GM12878 (cell line): Measurements from ENCODE around the gene GSAP. TPM values are rescaled to one million over a fixed set of nuclear protein-coding genes. Genes with fewer than 3 reads are reported as not detected.

Source experiments
- ATAC-seq: fragments of 200-7000 bp; cut with Tn5 transposase; 3 replicates; pipeline ENCODE4 v1.9.1; 2020; ENCODE audit warnings: mild to moderate bottlenecking, moderate library complexity
- Bru-seq: library from RNA; stranded (reverse); fragments of 400-500 nt; gene quantifications from one replicate; lab custom pipeline; 2021; lab: Mats Ljungman, UMichigan
- BruChase-seq, 2 experiments: library from RNA; stranded (reverse); fragments of 400-500 nt; gene quantifications; one replicate each; lab custom pipeline; 2021; lab: Mats Ljungman, UMichigan
- BruUV-seq: library from RNA; stranded (reverse); fragments of 400-500 nt; replicated peaks from 2 replicates; lab custom pipeline; 2021; lab: Mats Ljungman, UMichigan
- CTCF ChIA-PET: fragments of 300-600 bp; sonication (Branson Sonifier 250); formaldehyde crosslinking; extraction: SDS; loops from one replicate; lab custom pipeline; 2021; ENCODE audit warnings: inconsistent platforms; lab: Yijun Ruan, JAX
- POLR2A ChIA-PET: fragments of 350-600 bp; formaldehyde crosslinking; extraction: SDS; loops from one replicate; lab custom pipeline; 2021; ENCODE audit warnings: inconsistent platforms; lab: Charles Lee
- RAD21 ChIA-PET: fragments of 300-600 bp; sonication (Branson Sonifier 250); formaldehyde crosslinking; loops from one replicate; lab custom pipeline; 2023; ENCODE audit warnings: antibody characterized with exemption; ENCODE audit not compliant: unreplicated experiment; lab: Charles Lee
- SMC1A ChIA-PET: fragments of 300-600 bp; sonication (Branson Sonifier 250); formaldehyde crosslinking; loops from one replicate; lab custom pipeline; 2023; ENCODE audit not compliant: unreplicated experiment, uncharacterized antibody; lab: Charles Lee
- DNase-seq: peaks from one replicate; pipeline ENCODE4 v3.0.0-alpha.2; 2011; ENCODE audit warnings: low read depth, low spot score
- FAIRE-seq: peaks from 3 replicates; lab custom pipeline; 2011; peaks lifted over from hg19 to GRCh38; lab: Jason Lieb, UNC
- H2AFZ ChIP-seq: 2 replicates; pipeline ENCODE4 v1.6.0; 2011; ENCODE audit warnings: low read depth, low read length, control low read depth; ENCODE audit not compliant: control insufficient read depth
- H3K27ac ChIP-seq: 2 replicates; pipeline ENCODE4 v1.5.1; 2011; ENCODE audit warnings: control low read depth; ENCODE audit not compliant: control insufficient read depth, insufficient read depth
- H3K27me3 ChIP-seq, 2 experiments: replicated peaks in 1 of 2; 2 replicates each; pipeline versions ENCODE4 v1.6.0 to v1.6.1; 2011; ENCODE audit warnings: low read length in 1 of 2; ENCODE audit not compliant: control insufficient read depth in 2 of 2, insufficient read depth in 2 of 2
- H3K36me3 ChIP-seq, 2 experiments: 2 replicates each; pipeline ENCODE4 v1.5.1; 2011; ENCODE audit warnings: low read length in 1 of 2; ENCODE audit not compliant: control insufficient read depth in 2 of 2, insufficient read depth in 2 of 2
- H3K4me1 ChIP-seq: 2 replicates; pipeline ENCODE4 v1.6.1; 2011; ENCODE audit warnings: mild to moderate bottlenecking, low read length, moderate library complexity, mixed read lengths; ENCODE audit not compliant: control insufficient read depth, insufficient read depth
- H3K4me2 ChIP-seq: 2 replicates; pipeline ENCODE4 v1.6.0; 2011; ENCODE audit warnings: control low read depth; ENCODE audit not compliant: control insufficient read depth, insufficient read depth
- H3K4me3 ChIP-seq: fragments of 200-600 bp; sonication (generic); 2 replicates; pipeline ENCODE4 v1.5.1; 2016
- H3K79me2 ChIP-seq: 2 replicates; pipeline ENCODE4 v1.6.0; 2011; ENCODE audit warnings: low read length; ENCODE audit not compliant: control insufficient read depth, insufficient read depth
- H3K9ac ChIP-seq: 2 replicates; pipeline ENCODE4 v1.8.0; 2011; ENCODE audit warnings: low read length, control low read depth, mixed read lengths; ENCODE audit not compliant: control insufficient read depth, insufficient read depth
- H3K9me3 ChIP-seq: replicated peaks from 3 replicates; pipeline ENCODE4 v1.5.1; 2011; ENCODE audit warnings: mild to moderate bottlenecking, low read length; ENCODE audit not compliant: control insufficient read depth, insufficient read depth
- H4K20me1 ChIP-seq: 2 replicates; pipeline ENCODE4 v1.6.0; 2011; ENCODE audit not compliant: control insufficient read depth, insufficient read depth
- ASH2L ChIP-seq: fragments of 300-600, 200-600 bp; sonication (generic); IDR thresholded peaks from 2 replicates; pipeline ENCODE4 v1.6.1; 2017; ENCODE audit warnings: low read depth, mild to moderate bottlenecking, borderline replicate concordance
- ETV6 ChIP-seq, 2 experiments: fragments of 450-650 bp in 1 of 2; IDR thresholded peaks in 1 of 2; conservative IDR thresholded peaks in 1 of 2; 2 replicates each; pipeline ENCODE4 v1.6.1; 2014; ENCODE audit warnings: antibody characterized with exemption in 1 of 2, borderline replicate concordance in 1 of 2, low read depth in 1 of 2, mild to moderate bottlenecking in 1 of 2, moderate library complexity in 1 of 2
- HCFC1 ChIP-seq: fragments of 150-350 bp; IDR thresholded peaks from 2 replicates; pipeline ENCODE4 v1.6.1; 2014; ENCODE audit warnings: low read length
- IKZF2 ChIP-seq, 2 experiments: fragments of 450-650 bp; IDR thresholded peaks; 2 replicates each; pipeline ENCODE4 v1.6.1; 2017; ENCODE audit warnings: mild to moderate bottlenecking in 2 of 2, moderate library complexity in 2 of 2
- LARP7 ChIP-seq: fragments of 450-650 bp; IDR thresholded peaks from 2 replicates; pipeline ENCODE4 v1.6.1; 2017; ENCODE audit warnings: mild to moderate bottlenecking
- NR2F1 ChIP-seq: fragments of 450-650 bp; conservative IDR thresholded peaks from 2 replicates; pipeline ENCODE4 v1.6.1; 2017; ENCODE audit warnings: mild to moderate bottlenecking
- PAX8 ChIP-seq: fragments of 450-650 bp; IDR thresholded peaks from 2 replicates; pipeline ENCODE4 v1.6.1; 2017; ENCODE audit warnings: mild to moderate bottlenecking, moderate library complexity
- RELA ChIP-seq: fragments of 450-650 bp; IDR thresholded peaks from 2 replicates; pipeline ENCODE4 v1.8.0; 2014; ENCODE audit warnings: borderline replicate concordance; ENCODE audit not compliant: partially characterized antibody
- SREBF2 ChIP-seq: IDR thresholded peaks from 2 replicates; pipeline ENCODE4 v1.6.1; 2012; ENCODE audit warnings: mild to moderate bottlenecking, low read length
- TCF3 ChIP-seq: IDR thresholded peaks from 2 replicates; pipeline ENCODE4 v1.6.1; 2012; ENCODE audit warnings: low read depth, mild to moderate bottlenecking, low read length, borderline replicate concordance; ENCODE audit not compliant: insufficient read depth
- ZBED1 ChIP-seq: IDR thresholded peaks from 2 replicates; pipeline ENCODE4 v1.6.1; 2016; ENCODE audit warnings: borderline replicate concordance
- ZNF24 ChIP-seq: fragments of 450-650 bp; IDR thresholded peaks from 2 replicates; pipeline ENCODE4 v1.6.1; 2017; ENCODE audit warnings: antibody characterized with exemption, mild to moderate bottlenecking
- WGBS: methylation state at CpG from one replicate; pipeline ENCODE4 v1.1.6; 2016; ENCODE audit warnings: low lambda C conversion rate; ENCODE audit not compliant: insufficient replicate concordance, insufficient coverage; ENCODE audit errors: missing lambda C conversion rate; 5-methylcytosine and 5-hydroxymethylcytosine counted together
- in situ Hi-C: fragments of 300-500 bp; cut with MboI; formaldehyde crosslinking; loops from 9 replicates; pipeline ENCODE4 v1.14.3; 2018; ENCODE audit warnings: mixed read lengths
- intact Hi-C: fragments of 100-400 bp; cut with micrococcal nuclease; formaldehyde crosslinking; loops from one replicate; pipeline ENCODE4 v1.14.2; 2022; ENCODE audit not compliant: unreplicated experiment
- long read RNA-seq, 2 experiments: library from polyadenylated mRNA; unstranded; transcript quantifications; one replicate each; pipeline ENCODE4 v2.0.0, GENCODE V29; 2019 to 2020
- polyA minus RNA-seq, 3 experiments: library from RNA; depleted of rRNA, polyadenylated mRNA; stranded (reverse); fragments of >200 nt; gene quantifications; 2 replicates each; pipeline ENCODE4 v1.2.3, GENCODE V29; 2011
- polyA plus RNA-seq, 11 experiments: library from polyadenylated mRNA; depleted of rRNA in 4 of 11; unstranded in 6 of 11; stranded (reverse) in 5 of 11; fragments of >200 nt; fragmentation: Nextera tagmentation in 4 of 11; fragmentation: Illumina TruSeq in 1 of 11; extraction: Ambion mirVana in 4 of 11; extraction: Trizol in 1 of 11; gene quantifications; 1 replicate in 1 of 11; 2 replicates in 10 of 11; pipeline versions ENCODE4 v1.2.1 to v1.2.3, GENCODE V29; 2011 to 2016; ENCODE audit warnings: inconsistent platforms in 2 of 11, missing spikeins in 2 of 11, low read depth in 1 of 11
- total RNA-seq, 4 experiments: library from RNA; depleted of rRNA in 3 of 4; stranded (reverse); fragments of >200 nt in 3 of 4; fragmentation: Illumina TruSeq in 1 of 4; extraction: Trizol in 1 of 4; gene quantifications; 2 replicates each; pipeline versions ENCODE4 v1.2.1 to v1.2.3, GENCODE V29; 2013 to 2021
- TF ChIP-seq, protein P1 (sequence below): fragments of 150-350 bp; IDR thresholded peaks from 2 replicates; pipeline ENCODE4 v1.6.1; 2014; ENCODE audit warnings: mild to moderate bottlenecking, low read depth, low read length
- TF ChIP-seq, protein P2 (sequence below): IDR thresholded peaks from 2 replicates; pipeline ENCODE4 v1.6.1; 2012; ENCODE audit warnings: low read depth, low read length, improper control_type of control experiment

The GSAP gene, protein sequence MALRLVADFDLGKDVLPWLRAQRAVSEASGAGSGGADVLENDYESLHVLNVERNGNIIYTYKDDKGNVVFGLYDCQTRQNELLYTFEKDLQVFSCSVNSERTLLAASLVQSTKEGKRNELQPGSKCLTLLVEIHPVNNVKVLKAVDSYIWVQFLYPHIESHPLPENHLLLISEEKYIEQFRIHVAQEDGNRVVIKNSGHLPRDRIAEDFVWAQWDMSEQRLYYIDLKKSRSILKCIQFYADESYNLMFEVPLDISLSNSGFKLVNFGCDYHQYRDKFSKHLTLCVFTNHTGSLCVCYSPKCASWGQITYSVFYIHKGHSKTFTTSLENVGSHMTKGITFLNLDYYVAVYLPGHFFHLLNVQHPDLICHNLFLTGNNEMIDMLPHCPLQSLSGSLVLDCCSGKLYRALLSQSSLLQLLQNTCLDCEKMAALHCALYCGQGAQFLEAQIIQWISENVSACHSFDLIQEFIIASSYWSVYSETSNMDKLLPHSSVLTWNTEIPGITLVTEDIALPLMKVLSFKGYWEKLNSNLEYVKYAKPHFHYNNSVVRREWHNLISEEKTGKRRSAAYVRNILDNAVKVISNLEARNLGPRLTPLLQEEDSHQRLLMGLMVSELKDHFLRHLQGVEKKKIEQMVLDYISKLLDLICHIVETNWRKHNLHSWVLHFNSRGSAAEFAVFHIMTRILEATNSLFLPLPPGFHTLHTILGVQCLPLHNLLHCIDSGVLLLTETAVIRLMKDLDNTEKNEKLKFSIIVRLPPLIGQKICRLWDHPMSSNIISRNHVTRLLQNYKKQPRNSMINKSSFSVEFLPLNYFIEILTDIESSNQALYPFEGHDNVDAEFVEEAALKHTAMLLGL
- total RNA-seq (2013; cell fraction: nucleolus; rRNA removed), result 130 and 134 TPM in 2 replicates
- total RNA-seq (2014; rRNA removed) (26.5 and 27.2 TPM in 2 replicates), total RNA-seq (2014; rRNA removed; fragmentation: Illumina TruSeq; extraction: Trizol) (21.0 and 24.7 TPM in 2 replicates), total RNA-seq (2021) (17.4 and 24.1 TPM in 2 replicates), polyA plus RNA-seq (2011; rRNA removed) (38.1 and 48.5 TPM in 2 replicates), polyA plus RNA-seq (2014; fragmentation: Illumina TruSeq; extraction: Trizol) (22.6 and 29.6 TPM in 2 replicates), polyA plus RNA-seq (2014; fragmentation: Nextera tagmentation; extraction: Ambion mirVana) (1 to 10 TPM; 6.6 to 8.0 TPM), polyA plus RNA-seq (2014; rRNA removed) (20.3 and 24.1 TPM in 2 replicates), polyA plus RNA-seq (2016; fragmentation: Nextera tagmentation; extraction: Ambion mirVana) (10 to 100 TPM; 14.4 to 16.0 TPM), polyA minus RNA-seq (2011; rRNA and poly(A)+ RNA removed) (36.5 and 39.6 TPM in 2 replicates), Bru-seq, nascent RNA (percentile 63 among the genes with signal in this experiment), BruChase-seq, experiment 1, labeled RNA remaining after a 6-hour chase (percentile 64 among the genes with signal in this experiment), BruChase-seq, experiment 2, labeled RNA remaining after a 2-hour chase (percentile 62 among the genes with signal in this experiment)
- 6.9 TPM for polyA plus RNA-seq (2011; ENCODE audit: low read depth)
- 14.7 and 15.5 TPM in 2 replicates for polyA plus RNA-seq (2011; cell fraction: cytosol; rRNA removed)
- 99.9 and 128 TPM in 2 replicates for polyA plus RNA-seq (2011; cell fraction: nucleus; rRNA removed)
- 8.0 and 10.6 TPM in 2 replicates for polyA plus RNA-seq (2012)
- polyA minus RNA-seq (2011; cell fraction: cytosol; rRNA and poly(A)+ RNA removed), result 7.6 and 11.1 TPM in 2 replicates
- polyA minus RNA-seq (2011; cell fraction: nucleus; rRNA and poly(A)+ RNA removed), result 46.9 and 73.0 TPM in 2 replicates
- long read RNA-seq, experiment 1, partial matches to known transcripts, result 4 of 10 reads
- long read RNA-seq, experiment 1, other reads (novel, unspliced or antisense), result 4 of 10 reads
- long read RNA-seq, experiment 2, transcript GSAP-201 (31 exons, 3,251 nt), result major isoform, 18 of 116 reads
- long read RNA-seq, experiment 2, partial matches to known transcripts, result 41 of 116 reads
- long read RNA-seq, experiment 2, other reads (novel, unspliced or antisense), result 56 of 116 reads

DNA sequence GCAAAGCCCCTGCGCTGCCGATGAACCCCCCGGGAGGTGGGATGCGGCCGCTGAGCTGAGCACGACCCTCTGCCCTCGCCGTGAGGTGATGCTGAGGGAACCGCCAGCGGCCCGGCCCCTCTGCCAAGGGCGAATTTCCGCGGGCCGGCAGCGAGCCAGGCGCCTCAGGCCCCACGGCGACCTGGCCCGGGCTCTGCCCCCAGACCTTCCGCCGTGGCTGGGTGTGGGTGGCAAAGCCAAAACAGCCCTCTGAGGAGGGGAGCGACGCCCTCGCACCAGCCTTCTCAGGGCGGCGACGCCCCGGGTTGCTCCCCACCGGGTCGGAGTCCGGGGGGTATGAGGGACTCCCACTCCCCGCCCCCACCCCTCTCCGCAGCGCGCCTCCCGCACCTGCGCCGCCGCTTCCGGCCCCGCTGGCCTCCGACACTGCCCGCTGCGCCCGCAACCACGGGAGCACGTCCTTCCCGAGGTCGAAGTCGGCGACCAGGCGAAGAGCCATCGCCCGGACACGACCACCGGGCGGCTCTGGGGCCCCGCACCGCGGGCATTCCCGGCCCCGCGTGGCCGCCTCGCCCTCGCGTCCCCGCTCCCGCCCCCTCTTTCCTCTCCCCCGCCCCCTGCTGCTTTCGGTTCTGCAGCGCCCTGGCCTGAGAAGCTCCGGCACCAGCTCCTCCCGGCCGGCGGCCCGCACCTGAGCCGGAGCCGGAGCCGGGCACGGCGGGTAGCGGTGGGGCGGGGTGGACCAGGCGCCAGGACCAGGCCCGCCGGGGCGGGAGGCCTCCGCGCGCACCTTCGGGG lies at the start of gene GSAP:
Gene GSAP (minus strand): TSS at position 527 of the 798 bp plus-strand sequence. CDS start 28 bp downstream, at position 499.
- DNase-seq (no peak), ATAC-seq (peak; percentile 71), FAIRE-seq (no peak)
- ChIA-PET SMC1A (interaction anchor here (0.9 to 6.2 kb wide), 13 partner anchors 9 to 130 kb away, joined by 5 to 68 read pairs (median 9); no protein-coding TSS in a partner anchor), RAD21 (interaction anchor here (0.6 to 6.8 kb wide), 12 partner anchors 9 to 1077 kb away, joined by 3 to 32 read pairs (median 8); no protein-coding TSS in a partner anchor), CTCF (interaction anchor here (1.1 to 9.2 kb wide), 7 partner anchors 8 to 236 kb away, joined by 4 to 59 read pairs (median 5); no protein-coding TSS in a partner anchor), POLR2A (interaction anchor here (0.6 to 2.6 kb wide), 11 partner anchors 9 to 1165 kb away, joined by 3 to 15 read pairs (median 4); partner anchors contain the start of gene PTPN12)
- Histone ChIP-seq H3K4me3 (peak within 1 kb of the TSS; percentile 74), H3K9me3 (no peaks in the 10 kb centered on the region), H3K4me2 (peak within 1 kb of the TSS; percentile 91), H4K20me1 (no peaks in the 10 kb centered on the region), H3K27ac (peak within 1 kb of the TSS; percentile 75), H3K4me1 (peaks cover 4% of the 10 kb centered on the region; the same call in 1 of the 2 replicates), H2AFZ (peak within 1 kb of the TSS; percentile 85), H3K79me2 (no peaks in the 10 kb centered on the region; the same call in none of the 2 replicates), H3K27me3 (no peaks in the 10 kb centered on the region), H3K36me3 (no peaks in the 10 kb centered on the region), H3K9ac (peak within 1 kb of the TSS; percentile 78)
- in situ Hi-C loops, result no loop called here
- intact Hi-C loops, result loop anchor here (1.0 to 5.0 kb wide), 4 partner anchors 23 to 123 kb away; no protein-coding TSS in a partner anchor
- no TSS peak for BruUV-seq
- WGBS, result under 1% methylated on average over 61 of the region's 93 CpGs
- TF ChIP-seq IKZF2 (IDR thresholded peaks at IDR 0.05) (peak in 1 of 2 experiments; percentile 35; a peak in 1 of 4 replicates), LARP7 (no peak), NR2F1 (peak; percentile 47), HCFC1 (no peak), PAX8 (no peak), SREBF2 (no peak), TCF3 (no peak; the same call in 1 of the 2 replicates), ZBED1 (no peak), RELA (no peak), ZNF24 (no peak), ASH2L (no peak), ETV6 (conservative IDR thresholded peaks at IDR 0.05 in 1 of 2, IDR thresholded peaks at IDR 0.05 in 1 of 2; ENCODE audit: borderline replicate concordance in 1 of 2, low read depth in 1 of 2) (no peak; a peak in 1 of 4 replicates)
- TF ChIP-seq, protein P1, sequence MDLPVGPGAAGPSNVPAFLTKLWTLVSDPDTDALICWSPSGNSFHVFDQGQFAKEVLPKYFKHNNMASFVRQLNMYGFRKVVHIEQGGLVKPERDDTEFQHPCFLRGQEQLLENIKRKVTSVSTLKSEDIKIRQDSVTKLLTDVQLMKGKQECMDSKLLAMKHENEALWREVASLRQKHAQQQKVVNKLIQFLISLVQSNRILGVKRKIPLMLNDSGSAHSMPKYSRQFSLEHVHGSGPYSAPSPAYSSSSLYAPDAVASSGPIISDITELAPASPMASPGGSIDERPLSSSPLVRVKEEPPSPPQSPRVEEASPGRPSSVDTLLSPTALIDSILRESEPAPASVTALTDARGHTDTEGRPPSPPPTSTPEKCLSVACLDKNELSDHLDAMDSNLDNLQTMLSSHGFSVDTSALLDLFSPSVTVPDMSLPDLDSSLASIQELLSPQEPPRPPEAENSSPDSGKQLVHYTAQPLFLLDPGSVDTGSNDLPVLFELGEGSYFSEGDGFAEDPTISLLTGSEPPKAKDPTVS, result no peak
- TF ChIP-seq, protein P2, sequence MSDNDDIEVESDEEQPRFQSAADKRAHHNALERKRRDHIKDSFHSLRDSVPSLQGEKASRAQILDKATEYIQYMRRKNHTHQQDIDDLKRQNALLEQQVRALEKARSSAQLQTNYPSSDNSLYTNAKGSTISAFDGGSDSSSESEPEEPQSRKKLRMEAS, result no peak
